AG09309 (cell line): ENCODE results near the gene CELF4.
A peak's percentile ranks its signal among the peaks of the same experiment; 100 is the strongest.

Experiments used
- DNase-seq: peaks from one replicate; pipeline ENCODE4 v3.0.0-alpha.2; 2010; ENCODE audit warnings: low read depth
- H3K4me3 ChIP-seq: 2 replicates; pipeline ENCODE4 v1.5.1; 2011; ENCODE audit warnings: mild to moderate bottlenecking, low read depth, low read length, moderate library complexity; ENCODE audit not compliant: control insufficient read depth
- TF ChIP-seq, protein P1 (sequence below): IDR thresholded peaks from 2 replicates; pipeline ENCODE4 v1.5.1; 2011; ENCODE audit warnings: mild to moderate bottlenecking, low read depth, low read length, inconsistent platforms; ENCODE audit not compliant: insufficient read depth, control insufficient read depth; ENCODE audit errors: missing control alignments

CELF4 gene

DNA sequence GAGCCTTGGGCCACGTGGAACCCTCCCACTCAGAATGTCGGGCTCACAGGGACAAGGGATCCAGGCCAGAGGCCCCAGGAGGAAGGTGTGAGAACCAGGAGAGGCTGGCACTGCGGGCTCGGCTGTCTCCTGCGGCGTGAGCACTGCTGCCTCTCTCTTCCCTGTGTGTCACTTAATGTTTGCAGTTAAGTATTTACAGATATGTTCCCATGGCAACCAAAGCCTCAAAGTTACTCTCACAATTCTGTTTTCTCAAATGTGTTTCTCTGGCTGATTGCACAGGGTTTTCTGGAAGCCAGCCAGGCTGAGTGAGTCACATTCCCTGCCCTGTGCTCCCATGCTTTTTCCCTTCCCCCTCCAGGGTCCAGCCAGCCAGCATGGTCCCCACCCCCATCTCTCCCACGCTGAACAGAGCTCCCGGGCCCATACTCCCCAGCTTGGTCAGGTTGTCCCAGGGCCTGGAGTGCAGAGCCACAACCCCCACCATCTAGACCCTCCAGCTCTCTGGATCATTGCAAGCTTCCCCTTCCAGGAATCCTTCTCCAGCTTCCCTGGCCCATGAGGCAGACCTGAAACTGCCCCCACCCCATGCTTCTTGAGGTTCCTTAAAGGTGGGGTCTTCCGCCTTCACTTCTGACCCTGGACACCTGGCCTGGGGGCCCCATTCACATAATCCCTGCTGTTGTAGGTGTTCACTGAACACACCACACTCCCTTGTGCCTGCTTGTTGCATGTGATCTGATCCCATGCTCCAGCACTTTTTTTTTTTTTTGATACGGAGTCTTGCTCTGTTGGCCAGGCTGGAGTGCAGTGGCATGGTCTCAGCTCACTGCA is 265.9 kb downstream of the CELF4 start:
- no peak overlapping the region for H3K4me3 ChIP-seq
- TF ChIP-seq, protein P1, sequence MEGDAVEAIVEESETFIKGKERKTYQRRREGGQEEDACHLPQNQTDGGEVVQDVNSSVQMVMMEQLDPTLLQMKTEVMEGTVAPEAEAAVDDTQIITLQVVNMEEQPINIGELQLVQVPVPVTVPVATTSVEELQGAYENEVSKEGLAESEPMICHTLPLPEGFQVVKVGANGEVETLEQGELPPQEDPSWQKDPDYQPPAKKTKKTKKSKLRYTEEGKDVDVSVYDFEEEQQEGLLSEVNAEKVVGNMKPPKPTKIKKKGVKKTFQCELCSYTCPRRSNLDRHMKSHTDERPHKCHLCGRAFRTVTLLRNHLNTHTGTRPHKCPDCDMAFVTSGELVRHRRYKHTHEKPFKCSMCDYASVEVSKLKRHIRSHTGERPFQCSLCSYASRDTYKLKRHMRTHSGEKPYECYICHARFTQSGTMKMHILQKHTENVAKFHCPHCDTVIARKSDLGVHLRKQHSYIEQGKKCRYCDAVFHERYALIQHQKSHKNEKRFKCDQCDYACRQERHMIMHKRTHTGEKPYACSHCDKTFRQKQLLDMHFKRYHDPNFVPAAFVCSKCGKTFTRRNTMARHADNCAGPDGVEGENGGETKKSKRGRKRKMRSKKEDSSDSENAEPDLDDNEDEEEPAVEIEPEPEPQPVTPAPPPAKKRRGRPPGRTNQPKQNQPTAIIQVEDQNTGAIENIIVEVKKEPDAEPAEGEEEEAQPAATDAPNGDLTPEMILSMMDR = no peak
- peak; percentile 87 for DNase-seq

DNA sequence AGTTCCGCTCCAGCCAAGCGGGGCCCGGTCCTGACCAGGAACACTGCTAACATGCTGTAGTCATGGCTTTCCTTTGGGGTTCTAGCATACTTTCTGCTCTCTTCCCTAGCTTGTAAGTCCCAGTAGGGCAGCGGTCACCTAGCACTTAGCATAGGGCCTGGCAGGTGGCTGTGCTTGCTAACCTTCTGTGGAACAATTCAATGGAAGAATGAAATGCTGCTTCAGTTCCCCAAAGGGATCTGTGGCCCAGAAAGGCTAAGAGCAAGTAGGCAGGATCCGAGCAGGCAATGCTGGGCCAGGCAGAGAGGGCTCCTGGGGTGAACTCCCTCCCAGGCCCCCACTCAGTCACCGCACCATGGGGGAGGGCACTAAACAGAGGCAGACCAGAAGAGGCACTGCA is 266.8 kb downstream of the CELF4 start:
- TF ChIP-seq, protein P1 = no peak
- DNase-seq = no peak

DNA sequence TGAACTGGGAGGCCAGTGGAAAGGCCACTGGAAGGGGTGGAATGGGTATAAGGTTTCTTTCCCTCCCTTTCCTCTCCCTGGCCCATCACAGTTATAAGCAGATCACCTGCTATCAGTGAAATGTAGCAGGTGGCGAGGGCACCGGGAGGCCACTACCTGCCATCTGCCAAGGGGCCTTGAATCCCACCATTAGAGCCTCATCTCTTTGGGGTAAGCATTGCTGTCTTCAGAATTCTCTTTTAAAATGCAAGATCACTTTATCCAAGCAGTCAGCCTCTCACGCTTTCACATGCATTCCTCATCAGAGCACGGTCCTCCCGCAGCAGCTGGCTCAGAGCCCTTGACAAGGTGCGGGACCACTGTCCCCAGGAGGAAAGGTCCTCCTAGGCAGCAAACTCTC is 268.5 kb downstream of the CELF4 start:
- DNase-seq = no peak
- TF ChIP-seq, protein P1 = no peak
- H3K4me3 ChIP-seq = no peak overlapping the region

More for the DNA sequence above, 266.8 kb downstream of the CELF4 start:
- H3K4me3 ChIP-seq = no peak overlapping the region

DNA sequence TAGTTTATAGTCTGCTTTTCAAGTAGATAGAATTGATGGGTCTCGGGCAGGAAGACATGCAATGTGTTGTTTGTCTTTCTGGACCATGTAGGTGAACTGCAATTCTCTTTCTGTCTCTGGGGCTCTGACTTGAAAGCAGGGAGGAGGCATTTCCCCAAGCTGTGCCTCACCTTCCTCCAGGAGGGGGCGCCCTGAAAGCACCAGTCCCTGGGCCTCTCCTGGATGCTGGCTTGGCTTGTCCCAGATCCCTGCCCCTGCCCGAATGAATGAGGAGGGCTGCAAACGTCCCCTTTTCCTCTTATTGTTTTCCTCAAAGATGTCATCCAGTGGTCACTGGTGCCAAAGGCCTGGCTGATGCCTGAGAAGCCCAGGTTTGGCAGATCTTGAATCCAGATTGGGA is 270.6 kb downstream of the CELF4 start:
- TF ChIP-seq, protein P1 = peak; percentile 42
- no peak for DNase-seq
- no peak overlapping the region for H3K4me3 ChIP-seq

DNA sequence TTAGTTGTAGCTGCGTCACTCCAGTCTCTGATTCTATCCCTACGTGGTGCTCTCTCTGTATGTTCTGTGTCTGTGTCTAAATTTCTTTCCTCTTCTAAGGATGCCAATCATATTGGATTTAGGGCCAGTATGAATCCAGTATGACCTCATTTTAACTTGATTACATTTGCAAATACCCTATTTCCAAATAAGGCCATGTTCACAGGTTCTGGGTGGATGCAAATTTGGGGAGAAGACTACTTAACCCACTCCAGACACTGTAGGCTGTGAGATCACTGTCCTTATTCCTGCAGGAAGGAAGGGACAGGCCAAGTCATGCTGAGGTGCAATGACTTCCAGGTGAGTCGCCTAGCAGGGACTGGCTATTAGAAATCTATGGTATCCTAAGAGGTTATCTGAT is 272.2 kb downstream of the CELF4 start:
- no peak for DNase-seq
- TF ChIP-seq, protein P1 = no peak
- no peak overlapping the region for H3K4me3 ChIP-seq

DNA sequence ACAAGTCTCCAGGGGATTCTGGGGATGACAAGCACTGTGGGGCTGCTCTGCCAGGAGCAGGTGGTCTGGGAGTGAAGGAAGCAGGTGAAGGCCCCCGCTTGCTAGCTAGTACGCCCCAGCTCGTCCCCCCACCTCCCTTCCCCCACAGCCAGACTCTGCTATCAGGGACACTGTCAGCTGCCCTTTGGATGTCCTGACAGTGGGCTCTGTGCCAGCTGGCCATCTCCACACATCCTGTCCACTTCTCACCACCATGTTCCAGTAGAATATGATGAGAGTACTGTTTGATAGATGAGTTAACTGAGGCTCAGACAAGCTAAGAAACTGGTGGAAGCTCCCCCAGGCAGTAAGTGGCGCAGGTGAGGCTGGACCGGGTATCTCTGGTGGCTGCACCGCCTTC is 276.2 kb downstream of the CELF4 start:
- DNase-seq = no peak
- TF ChIP-seq, protein P1 = no peak
- H3K4me3 ChIP-seq = no peak overlapping the region
